ENCODE data around the gene PPFIA2. TPM values are rescaled to one million over a fixed set of nuclear protein-coding genes. Genes with fewer than 3 reads are reported as not detected.

The PPFIA2 gene
- total RNA-seq, 4 donors from 2014 or later: 1.7 to 3.9 (median 2.0) TPM

- WGBS, 2 donors: 69 to 71% methylated on average over 1 of the region's 1 CpG
- TF ChIP-seq CTCF (IDR thresholded peaks at IDR 0.05): no peak
- TF ChIP-seq POLR2A (IDR thresholded peaks at IDR 0.05): no peak
- no peak for DNase-seq
- Histone ChIP-seq H3K27me3 (no peaks in the 10 kb centered on the region), H3K27ac (no peak overlapping the region), H3K36me3 (no peaks in the 10 kb centered on the region), H3K4me1 (no peaks in the 10 kb centered on the region), H3K4me3 (replicated peaks in 1 of 3) (no peak overlapping the region), H3K9me3 (no peaks in the 10 kb centered on the region)
- intact Hi-C loops (cut with DNase I): no loop called here
These were observed 377.2 kb downstream of the PPFIA2 start for GRCh38 chr12:81381951-81382350.

GRCh38 chr12:81378601-81379285, 380.4 kb downstream of the PPFIA2 start:
- no peaks in the 10 kb centered on the region for H3K4me1 ChIP-seq
- H3K27ac ChIP-seq: no peak overlapping the region
- DNase-seq: no peak
- no peaks in the 10 kb centered on the region for H3K36me3 ChIP-seq
- H3K9me3 ChIP-seq: no peaks in the 10 kb centered on the region
- no peaks in the 10 kb centered on the region for H3K27me3 ChIP-seq
- no peak overlapping the region for H3K4me3 ChIP-seq (replicated peaks in 1 of 3)
- WGBS, 2 donors: 75 to 78% methylated on average over 4 of the region's 4 CpGs
- no peak for TF ChIP-seq CTCF (IDR thresholded peaks at IDR 0.05)
- no peak for TF ChIP-seq POLR2A (IDR thresholded peaks at IDR 0.05)
- intact Hi-C loops (cut with DNase I): no loop called here

- no peaks in the 10 kb centered on the region for H3K36me3 ChIP-seq
- no peaks in the 10 kb centered on the region for H3K9me3 ChIP-seq
- no peaks in the 10 kb centered on the region for H3K27me3 ChIP-seq
- intact Hi-C loops (cut with DNase I): no loop called here
- no peak overlapping the region for H3K27ac ChIP-seq
- no peak for DNase-seq
- H3K4me1 ChIP-seq: no peaks in the 10 kb centered on the region
- TF ChIP-seq POLR2A (IDR thresholded peaks at IDR 0.05) (no peak), CTCF (IDR thresholded peaks at IDR 0.05) (no peak)
- no peak overlapping the region for H3K4me3 ChIP-seq (replicated peaks in 1 of 3)
- WGBS, 2 donors: 73 to 80% methylated on average over 4 of the region's 4 CpGs
These were observed 381.4 kb downstream of the PPFIA2 start for GRCh38 chr12:81377771-81378170.

- 88% methylated on average over 3 of the region's 3 CpGs for WGBS, 2 donors
- Histone ChIP-seq H3K4me1 (no peaks in the 10 kb centered on the region), H3K4me3 (replicated peaks in 1 of 3) (no peak overlapping the region), H3K9me3 (no peaks in the 10 kb centered on the region), H3K36me3 (no peaks in the 10 kb centered on the region), H3K27me3 (no peaks in the 10 kb centered on the region), H3K27ac (no peak overlapping the region)
- intact Hi-C loops (cut with DNase I): no loop called here
- DNase-seq: no peak
- TF ChIP-seq CTCF (IDR thresholded peaks at IDR 0.05): no peak
- TF ChIP-seq POLR2A (IDR thresholded peaks at IDR 0.05): no peak
These were observed 383.2 kb downstream of the PPFIA2 start for GRCh38 chr12:81375969-81376368.

- DNase-seq: no peak
- intact Hi-C loops (cut with DNase I): no loop called here
- Histone ChIP-seq H3K27ac (no peak overlapping the region), H3K9me3 (no peaks in the 10 kb centered on the region), H3K36me3 (no peaks in the 10 kb centered on the region), H3K4me1 (no peaks in the 10 kb centered on the region), H3K4me3 (replicated peaks in 1 of 3) (no peak overlapping the region), H3K27me3 (no peaks in the 10 kb centered on the region)
- WGBS, 2 donors: 79 to 90% methylated on average over 1 of the region's 1 CpG
- no peak for TF ChIP-seq CTCF (IDR thresholded peaks at IDR 0.05)
- TF ChIP-seq POLR2A (IDR thresholded peaks at IDR 0.05): no peak
These were observed 388.7 kb downstream of the PPFIA2 start for GRCh38 chr12:81370456-81370855.
